ENCODE results near the gene HTR3D. TPM values are rescaled to one million over a fixed set of nuclear protein-coding genes. Genes with fewer than 3 reads are reported as not detected.
A peak's percentile ranks its signal among the peaks of the same experiment; 100 is the strongest.
"Not testable (repeated sequence)": the region's sequence is repeated elsewhere in the genome, so short reads cannot be mapped to it uniquely, and the experiment has no call there.

The HTR3D gene
- total RNA-seq (2014; rRNA removed; shearing (Covaris generic)) = not detected in 2 replicates
- polyA plus RNA-seq (2015; cell fraction: cytosol; rRNA removed) = not detected in 2 replicates
- polyA plus RNA-seq (2015; cell fraction: nucleus; rRNA removed) = not detected in 2 replicates

DNA sequence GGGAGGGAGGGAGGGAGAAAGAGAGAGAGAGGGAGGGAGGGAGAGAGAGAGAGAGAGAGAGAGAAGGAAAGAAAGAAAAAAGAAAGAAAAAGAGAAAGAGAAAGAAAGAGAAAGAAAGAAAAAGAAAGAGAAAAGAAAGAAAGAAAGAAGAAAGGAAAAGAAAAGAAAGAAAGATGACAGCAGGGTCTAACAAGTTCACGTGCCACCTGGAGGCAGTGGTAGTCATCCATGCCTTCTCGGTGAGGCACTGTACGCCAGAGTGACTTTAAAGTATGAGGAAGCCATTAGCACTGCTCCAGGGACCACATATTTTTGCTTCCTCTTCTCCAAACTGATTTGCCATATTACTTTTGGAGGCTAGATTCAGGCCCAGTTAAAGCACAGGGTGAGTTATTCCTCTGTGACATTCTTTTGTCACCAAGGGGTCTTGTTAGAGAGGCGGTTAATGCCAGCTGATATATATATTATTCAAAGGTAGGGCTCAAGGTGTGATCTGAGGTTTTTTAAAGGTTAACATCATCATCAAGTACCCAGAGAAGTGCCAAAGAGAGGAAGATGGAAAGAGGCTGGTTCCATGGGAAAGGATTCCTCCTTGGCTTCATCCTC, at the start of gene HTR3D:
HTR3D (plus strand) TSS at position 556 of the 606 bp plus-strand sequence; CDS start at position 556, 0 bp downstream.
- DNase-seq (ENCODE audit: low read depth, low spot score) = no peak
- in situ Hi-C loops (cut with HindIII; ENCODE audit: low pct_unique_long_range_greater_than_20kb, low sequenced_read_pairs) = no loop called here

GRCh38 chr3:183981990-183982644, 49.4 kb upstream of the HTR3D start:
- in situ Hi-C loops (cut with HindIII; ENCODE audit: low pct_unique_long_range_greater_than_20kb, low sequenced_read_pairs) = no loop called here
- DNase-seq (ENCODE audit: low read depth, low spot score) = no peak

- no peak for DNase-seq (ENCODE audit: low read depth, low spot score)
- in situ Hi-C loops (cut with HindIII; ENCODE audit: low pct_unique_long_range_greater_than_20kb, low sequenced_read_pairs) = no loop called here
Observed at GRCh38 chr3:183984127-183984740, 47.3 kb upstream of the HTR3D start.

- in situ Hi-C loops (cut with HindIII; ENCODE audit: low pct_unique_long_range_greater_than_20kb, low sequenced_read_pairs) = no loop called here
- no peak for DNase-seq (ENCODE audit: low read depth, low spot score)
Observed at GRCh38 chr3:183984749-183985729, 46.5 kb upstream of the HTR3D start.

DNA sequence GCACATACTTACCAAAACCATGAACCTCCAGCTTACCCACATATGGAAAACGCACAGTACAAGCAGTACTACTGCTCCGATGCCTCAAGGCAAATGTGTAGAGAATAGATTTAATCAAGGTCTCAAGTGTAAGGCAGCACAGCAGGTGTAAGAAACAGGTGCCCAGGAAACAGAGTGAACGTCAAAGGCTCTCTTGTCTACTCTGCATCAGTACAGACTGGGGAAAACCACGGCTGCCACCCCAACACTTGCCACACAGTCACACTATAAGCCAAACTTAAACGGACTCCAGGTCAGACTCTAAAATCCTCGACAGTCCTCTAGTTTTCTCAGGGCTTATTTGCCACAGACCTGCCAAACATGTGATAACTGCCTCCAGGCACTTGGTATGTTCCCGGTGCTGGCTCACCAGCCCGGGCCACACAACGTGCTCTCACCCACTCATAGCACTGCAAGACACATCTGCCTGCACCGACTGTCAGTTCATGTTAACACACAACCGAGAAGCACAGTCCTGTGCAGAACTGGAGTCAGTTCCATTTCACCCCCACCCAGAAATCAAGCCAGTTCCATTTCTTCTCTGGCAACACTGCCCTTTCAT, 44.4 kb upstream of the HTR3D start:
- in situ Hi-C loops (cut with HindIII; ENCODE audit: low pct_unique_long_range_greater_than_20kb, low sequenced_read_pairs) = no loop called here
- no peak for DNase-seq (ENCODE audit: low read depth, low spot score)

DNA sequence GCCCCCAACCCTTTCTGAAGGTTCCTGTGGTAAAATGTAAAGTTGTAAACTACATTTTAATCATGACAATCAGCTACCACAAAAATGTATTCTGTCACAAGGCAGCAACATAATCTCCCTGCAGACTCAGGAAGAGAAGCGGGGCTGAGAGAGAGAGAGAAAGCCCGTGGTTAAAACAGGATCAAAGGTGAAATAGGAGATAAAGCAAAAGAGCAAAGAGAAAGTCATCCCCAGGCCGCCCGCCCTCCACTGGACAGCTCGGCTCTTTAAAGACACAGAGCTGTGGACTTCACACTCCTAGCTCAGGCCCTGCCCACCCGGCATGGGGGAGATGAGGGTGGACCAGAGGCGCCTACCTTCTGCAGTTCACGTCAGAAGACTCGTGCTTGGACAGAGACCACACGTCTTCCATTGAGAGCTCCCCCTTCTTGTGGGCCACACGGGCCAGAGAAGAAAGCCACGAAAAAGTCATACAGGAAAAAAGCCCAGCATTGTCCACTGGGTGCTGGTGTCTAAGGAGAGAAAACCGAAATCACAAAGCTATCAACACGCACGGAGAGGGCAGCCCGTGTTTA, 43.2 kb upstream of the HTR3D start:
- in situ Hi-C loops (cut with HindIII; ENCODE audit: low pct_unique_long_range_greater_than_20kb, low sequenced_read_pairs) = no loop called here
- DNase-seq (ENCODE audit: low read depth, low spot score) = no peak

DNA sequence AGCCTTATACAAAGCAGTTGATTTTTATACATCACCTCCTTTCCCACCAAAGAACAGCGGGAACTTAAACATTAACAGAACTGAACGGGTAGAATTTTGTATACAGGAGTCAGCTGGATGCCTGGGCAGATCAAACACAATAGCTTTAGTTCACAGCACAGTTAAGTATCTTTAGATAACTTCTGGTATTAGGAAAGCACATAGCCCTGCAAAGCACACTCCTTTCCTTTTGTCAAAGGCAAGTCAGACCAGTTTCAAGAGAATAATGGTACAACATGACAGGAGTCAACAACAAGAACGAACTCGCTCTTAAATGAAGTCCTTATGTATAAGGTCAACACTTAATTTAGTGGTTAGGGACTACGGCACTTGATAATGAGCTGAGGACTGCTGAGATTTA, 40.1 kb upstream of the HTR3D start:
- no peak for DNase-seq (ENCODE audit: low read depth, low spot score)
- in situ Hi-C loops (cut with HindIII; ENCODE audit: low pct_unique_long_range_greater_than_20kb, low sequenced_read_pairs) = loop anchor here (10.0 kb wide), 1 partner anchor 97 kb away; no protein-coding TSS in a partner anchor

- DNase-seq (ENCODE audit: low read depth, low spot score) = no peak
- in situ Hi-C loops (cut with HindIII; ENCODE audit: low pct_unique_long_range_greater_than_20kb, low sequenced_read_pairs) = no loop called here
Observed at GRCh38 chr3:184001761-184002160, 29.8 kb upstream of the HTR3D start.

- in situ Hi-C loops (cut with HindIII; ENCODE audit: low pct_unique_long_range_greater_than_20kb, low sequenced_read_pairs) = no loop called here
- DNase-seq (ENCODE audit: low read depth, low spot score) = no peak
Observed at GRCh38 chr3:184002469-184002868, 29.1 kb upstream of the HTR3D start.

- in situ Hi-C loops (cut with HindIII; ENCODE audit: low pct_unique_long_range_greater_than_20kb, low sequenced_read_pairs) = no loop called here
- DNase-seq (ENCODE audit: low read depth, low spot score) = no peak
Observed at GRCh38 chr3:184003187-184003967, 28.2 kb upstream of the HTR3D start.

DNA sequence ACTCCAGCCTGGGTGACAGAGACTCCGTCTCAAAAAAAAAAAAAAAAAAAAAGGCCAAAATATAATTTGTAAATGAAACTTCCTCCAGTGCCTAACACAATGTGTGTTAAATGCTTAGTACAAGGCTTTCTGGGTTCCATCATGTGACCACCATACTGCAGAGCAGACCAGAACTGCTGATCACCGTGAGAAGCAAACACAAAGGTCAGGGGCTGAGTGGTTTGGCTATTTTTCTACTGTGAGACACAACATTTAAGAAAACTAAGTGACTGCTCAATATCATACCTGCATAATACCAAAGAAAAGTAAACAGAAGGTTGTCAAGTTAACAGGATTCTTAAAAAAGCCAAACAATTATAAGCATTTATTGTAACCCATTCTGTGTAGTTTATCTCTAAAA, 27.1 kb upstream of the HTR3D start:
- in situ Hi-C loops (cut with HindIII; ENCODE audit: low pct_unique_long_range_greater_than_20kb, low sequenced_read_pairs) = no loop called here
- DNase-seq (ENCODE audit: low read depth, low spot score) = peak; percentile 43

- peak; percentile 19 for DNase-seq (ENCODE audit: low read depth, low spot score)
- in situ Hi-C loops (cut with HindIII; ENCODE audit: low pct_unique_long_range_greater_than_20kb, low sequenced_read_pairs) = no loop called here
Observed at GRCh38 chr3:184005941-184006507, 25.5 kb upstream of the HTR3D start.

GRCh38 chr3:184007143-184007813, 24.3 kb upstream of the HTR3D start:
- DNase-seq (ENCODE audit: low read depth, low spot score); in situ Hi-C loops (cut with HindIII; ENCODE audit: low pct_unique_long_range_greater_than_20kb, low sequenced_read_pairs): not testable (repeated sequence)

GRCh38 chr3:184008161-184008560, 23.4 kb upstream of the HTR3D start:
- in situ Hi-C loops (cut with HindIII; ENCODE audit: low pct_unique_long_range_greater_than_20kb, low sequenced_read_pairs) = no loop called here
- DNase-seq (ENCODE audit: low read depth, low spot score) = no peak

- in situ Hi-C loops (cut with HindIII; ENCODE audit: low pct_unique_long_range_greater_than_20kb, low sequenced_read_pairs) = no loop called here
- no peak for DNase-seq (ENCODE audit: low read depth, low spot score)
Observed at GRCh38 chr3:184011230-184011876, 20.2 kb upstream of the HTR3D start.
